Transverse colon (tissue), 4 donors: ENCODE measurements around the gene SIK1.
"Not testable (repeated sequence)": the region's sequence is repeated elsewhere in the genome, so short reads cannot be mapped to it uniquely, and the experiment has no call there.

Experiments
- EP300 ChIP-seq: sonication (generic); formaldehyde crosslinking; IDR thresholded peaks from one replicate; pipeline ENCODE4 v1.6.1; 2017; ENCODE audit warnings: antibody characterized with exemption, low read depth
- POLR2A ChIP-seq: fragments of 450-650 bp; IDR thresholded peaks from one replicate; pipeline ENCODE4 v1.6.1; 2016; ENCODE audit warnings: antibody characterized with exemption, mild to moderate bottlenecking, moderate library complexity
- POLR2AphosphoS5 ChIP-seq, 3 donors: sonication (generic); formaldehyde crosslinking; IDR thresholded peaks; one replicate each; pipeline ENCODE4 v1.6.1; 2016; ENCODE audit warnings: antibody characterized with exemption in 3 of 3
- TF ChIP-seq, protein P1 (sequence below), 5 experiments: fragments of 200-600 bp in 3 of 5; fragments of 450-650 bp in 2 of 5; sonication (generic) in 3 of 5; IDR thresholded peaks; 1 replicate in 2 of 5; 2 replicates in 3 of 5; pipeline ENCODE4 v1.5.1; 2016 to 2017; ENCODE audit warnings: antibody characterized with exemption in 5 of 5, inconsistent platforms in 3 of 5, mild to moderate bottlenecking in 2 of 5, moderate library complexity in 1 of 5

GRCh38 chr21:43439316-43440075 lies 12.6 kb upstream of the SIK1 start:
- TF ChIP-seq, protein P1, sequence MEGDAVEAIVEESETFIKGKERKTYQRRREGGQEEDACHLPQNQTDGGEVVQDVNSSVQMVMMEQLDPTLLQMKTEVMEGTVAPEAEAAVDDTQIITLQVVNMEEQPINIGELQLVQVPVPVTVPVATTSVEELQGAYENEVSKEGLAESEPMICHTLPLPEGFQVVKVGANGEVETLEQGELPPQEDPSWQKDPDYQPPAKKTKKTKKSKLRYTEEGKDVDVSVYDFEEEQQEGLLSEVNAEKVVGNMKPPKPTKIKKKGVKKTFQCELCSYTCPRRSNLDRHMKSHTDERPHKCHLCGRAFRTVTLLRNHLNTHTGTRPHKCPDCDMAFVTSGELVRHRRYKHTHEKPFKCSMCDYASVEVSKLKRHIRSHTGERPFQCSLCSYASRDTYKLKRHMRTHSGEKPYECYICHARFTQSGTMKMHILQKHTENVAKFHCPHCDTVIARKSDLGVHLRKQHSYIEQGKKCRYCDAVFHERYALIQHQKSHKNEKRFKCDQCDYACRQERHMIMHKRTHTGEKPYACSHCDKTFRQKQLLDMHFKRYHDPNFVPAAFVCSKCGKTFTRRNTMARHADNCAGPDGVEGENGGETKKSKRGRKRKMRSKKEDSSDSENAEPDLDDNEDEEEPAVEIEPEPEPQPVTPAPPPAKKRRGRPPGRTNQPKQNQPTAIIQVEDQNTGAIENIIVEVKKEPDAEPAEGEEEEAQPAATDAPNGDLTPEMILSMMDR (IDR thresholded peaks at IDR 0.05), result not testable (repeated sequence)
- TF ChIP-seq POLR2A; EP300; POLR2AphosphoS5 (IDR thresholded peaks at IDR 0.05): not testable (repeated sequence)
